K562 (cell line): ENCODE measurements around the gene RMND5B. TPM values are rescaled to one million over a fixed set of nuclear protein-coding genes. Genes with fewer than 3 reads are reported as not detected.
"Not testable (repeated sequence)": the region's sequence is repeated elsewhere in the genome, so short reads cannot be mapped to it uniquely, and the experiment has no call there.

Source experiments
- ATAC-seq: fragments of 200-7000 bp; cut with Tn5 transposase; 3 replicates; pipeline ENCODE4 v1.9.1; 2020; ENCODE audit warnings: moderate library complexity
- BruUV-seq: library from RNA; stranded (reverse); fragments of 400-500 nt; replicated peaks from 2 replicates; lab custom pipeline; 2021; lab: Mats Ljungman, UMichigan
- CTCF ChIA-PET: fragments of 300-600 bp; formaldehyde crosslinking; extraction: SDS; loops from one replicate; lab custom pipeline; 2021; ENCODE audit warnings: low intra/inter-chr PET ratio; lab: Yijun Ruan, JAX
- POLR2A ChIA-PET: fragments of 300-600, 350-650 bp; sonication (Branson Sonifier 250); formaldehyde crosslinking; extraction: SDS; loops from one replicate; lab custom pipeline; 2021; ENCODE audit warnings: antibody characterized with exemption, inconsistent platforms; lab: Yijun Ruan, JAX
- DNase-seq, 4 experiments: peaks; one replicate each; pipeline versions ENCODE4 v3.0.0 to v3.0.0-alpha.2; 2011 to 2018; ENCODE audit warnings: low spot score in 3 of 4, mixed read lengths in 3 of 4; ENCODE audit errors: extremely low read depth in 1 of 4
- FAIRE-seq: peaks from 2 replicates; lab custom pipeline; 2011; peaks lifted over from hg19 to GRCh38; lab: Jason Lieb, UNC
- H2AFZ ChIP-seq: 2 replicates; pipeline ENCODE4 v1.6.0; 2011; ENCODE audit warnings: low read depth, low read length, control low read depth, inconsistent platforms
- H3K27ac ChIP-seq: fragments of 200-600 bp; 3 replicates; pipeline ENCODE4 v1.8.0; 2011; ENCODE audit warnings: low read depth, mild to moderate bottlenecking, control low read depth, inconsistent platforms, low read length, moderate library complexity, mixed read lengths; ENCODE audit errors: extremely low read depth
- H3K27me3 ChIP-seq, 2 experiments: fragments of 300-600 bp in 1 of 2; 2 replicates in 1 of 2; 3 replicates in 1 of 2; pipeline versions ENCODE4 v1.6.0 to v1.8.0; 2011; ENCODE audit warnings: inconsistent platforms in 2 of 2, low read length in 2 of 2, mild to moderate bottlenecking in 1 of 2, mixed read lengths in 1 of 2, moderate library complexity in 1 of 2; ENCODE audit not compliant: control insufficient read depth in 2 of 2, insufficient read depth in 2 of 2
- H3K36me3 ChIP-seq: fragments of 300-600 bp; 3 replicates; pipeline ENCODE4 v1.8.0; 2011; ENCODE audit warnings: mild to moderate bottlenecking, low read length, inconsistent platforms; ENCODE audit not compliant: control insufficient read depth, insufficient read depth
- H3K4me1 ChIP-seq, 2 experiments: fragments of 200-600 bp in 1 of 2; replicated peaks in 1 of 2; 2 replicates in 1 of 2; 3 replicates in 1 of 2; pipeline versions ENCODE4 v1.5.1 to v1.8.0; 2011; ENCODE audit warnings: inconsistent platforms in 2 of 2, low read length in 2 of 2, mild to moderate bottlenecking in 1 of 2, mixed read lengths in 1 of 2, moderate library complexity in 1 of 2; ENCODE audit not compliant: control insufficient read depth in 2 of 2, insufficient read depth in 2 of 2
- H3K4me2 ChIP-seq: 2 replicates; pipeline ENCODE4 v1.6.1; 2011; ENCODE audit warnings: low read length, control low read depth, inconsistent platforms, mixed read lengths; ENCODE audit not compliant: insufficient read depth
- H3K4me3 ChIP-seq: fragments of 200-600 bp; sonication (generic), shearing (Covaris generic); 2 replicates; pipeline ENCODE4 v1.5.1; 2016; ENCODE audit warnings: control low read depth, inconsistent platforms
- H3K79me2 ChIP-seq: fragments of 200-600 bp; 3 replicates; pipeline ENCODE4 v1.8.0; 2011; ENCODE audit warnings: low read length, inconsistent platforms; ENCODE audit not compliant: control insufficient read depth, insufficient read depth
- H3K9ac ChIP-seq, 2 experiments: 2 replicates each; pipeline versions ENCODE4 v1.6.0 to v1.6.1; 2011; ENCODE audit warnings: low read depth in 2 of 2, low read length in 2 of 2, control low read depth in 1 of 2, inconsistent platforms in 1 of 2, mild to moderate bottlenecking in 1 of 2, mixed read lengths in 1 of 2; ENCODE audit not compliant: insufficient read depth in 1 of 2
- H3K9me1 ChIP-seq: one replicate; pipeline ENCODE4 v1.6.0; 2011; ENCODE audit warnings: inconsistent platforms, mild to moderate bottlenecking, low read length, moderate library complexity; ENCODE audit not compliant: control insufficient read depth, insufficient read depth
- H3K9me3 ChIP-seq: replicated peaks from 2 replicates; pipeline ENCODE4 v1.5.1; 2011; ENCODE audit warnings: low read depth, low read length, inconsistent platforms; ENCODE audit not compliant: control insufficient read depth, insufficient read depth
- H4K20me1 ChIP-seq: replicated peaks from 2 replicates; pipeline ENCODE4 v1.6.1; 2011; ENCODE audit warnings: low read length, inconsistent platforms, mixed read lengths; ENCODE audit not compliant: control insufficient read depth, insufficient read depth
- E2F6 ChIP-seq, 2 experiments: IDR thresholded peaks; 2 replicates each; pipeline ENCODE4 v1.6.1; 2011; ENCODE audit warnings: borderline replicate concordance in 1 of 2, control low read depth in 1 of 2, low read depth in 1 of 2, low read length in 1 of 2, mild to moderate bottlenecking in 1 of 2, mixed read lengths in 1 of 2, moderate library complexity in 1 of 2; ENCODE audit not compliant: insufficient read depth in 1 of 2, insufficient read length in 1 of 2, poor library complexity in 1 of 2, severe bottlenecking in 1 of 2; ENCODE audit errors: extremely low read depth in 1 of 2
- HIVEP1 ChIP-seq: fragments of 250-450 bp; sonication (Bioruptor Pico); IDR thresholded peaks from 2 replicates; pipeline ENCODE4 v1.4.0; 2020; ENCODE audit warnings: mild to moderate bottlenecking
- HMGN3 ChIP-seq: IDR thresholded peaks from 2 replicates; pipeline ENCODE4 v1.6.1; 2011; ENCODE audit warnings: borderline replicate concordance, low read depth, mild to moderate bottlenecking, mixed read lengths, low read length; ENCODE audit not compliant: insufficient read length; ENCODE audit errors: extremely low read depth
- IFI16 ChIP-seq: fragments of 250-450 bp; sonication (Bioruptor Pico); IDR thresholded peaks from 2 replicates; pipeline ENCODE4 v2.1.2; 2022; ENCODE audit warnings: mild to moderate bottlenecking, inconsistent platforms
- WGBS: fragments of 100-300 bp; shearing (Covaris generic); methylation state at CpG from one replicate; pipeline ENCODE4 v1.1.6; 2016; ENCODE audit warnings: low coverage, mixed read lengths; ENCODE audit not compliant: insufficient coverage; ENCODE audit errors: missing lambda C conversion rate; 5-methylcytosine and 5-hydroxymethylcytosine counted together
- in situ Hi-C: fragments of 300-500 bp; cut with MboI; formaldehyde crosslinking; loops from 4 replicates; pipeline ENCODE4 v1.15.0; 2018; ENCODE audit warnings: inconsistent platforms, mixed read lengths
- intact Hi-C: fragments of 100-400 bp; cut with micrococcal nuclease; formaldehyde crosslinking; loops from 2 replicates; pipeline ENCODE4 v1.14.2; 2022
- polyA plus RNA-seq, 8 experiments: library from polyadenylated mRNA; depleted of rRNA in 4 of 8; stranded (reverse) in 5 of 8; unstranded in 3 of 8; fragments of >200 nt; fragmentation: Nextera tagmentation in 2 of 8; fragmentation: Illumina TruSeq in 1 of 8; extraction: Ambion mirVana in 2 of 8; extraction: Trizol in 1 of 8; gene quantifications; 2 replicates each; pipeline versions ENCODE4 v1.2.1 to v1.2.3, GENCODE V29; 2011 to 2014; ENCODE audit warnings: inconsistent platforms in 1 of 8, missing spikeins in 1 of 8
- total RNA-seq, 7 experiments: library from RNA; depleted of rRNA in 6 of 7; stranded (reverse); fragments of >200 nt in 6 of 7; fragmentation: Illumina TruSeq in 2 of 7; extraction: Trizol in 2 of 7; gene quantifications; 2 replicates each; pipeline versions ENCODE4 v1.2.1 to v1.2.3, GENCODE V29; 2011 to 2021; ENCODE audit warnings: low replicate concordance in 1 of 7

The RMND5B gene
- total and polyA plus RNA-seq, 9 of the 15 experiments (the other 6 are each of a cell fraction or from before 2014, with no cell fraction given): 2.6 to 57.0 (median 28.3) TPM

- H2AFZ ChIP-seq, H3K4me2 ChIP-seq, H3K9me1 ChIP-seq, DNase-seq, ATAC-seq, intact Hi-C loops, H3K27ac ChIP-seq, H3K9ac ChIP-seq, H3K4me3 ChIP-seq, in situ Hi-C loops, H4K20me1 ChIP-seq, H3K79me2 ChIP-seq, H3K36me3 ChIP-seq, BruUV-seq, CTCF ChIA-PET, FAIRE-seq, H3K9me3 ChIP-seq: not testable (repeated sequence)
- peaks cover 5 to 16% of the 10 kb centered on the region in 2 experiments; a peak in 3 of 5 replicates for H3K27me3 ChIP-seq
- peaks cover 3 to 14% of the 10 kb centered on the region in 2 experiments; a peak in 4 of 5 replicates for H3K4me1 ChIP-seq
- POLR2A ChIA-PET: interaction anchor here (2.0 kb wide), 1 partner anchor 8 kb away, joined by 11 read pairs; no protein-coding TSS in a partner anchor
- 64% methylated on average over 11 of the region's 11 CpGs for WGBS
Measured at GRCh38 chr5:178198151-178198550, 67.3 kb downstream of the RMND5B start.

GRCh38 chr5:178198706-178199105 is 67.9 kb downstream of the RMND5B start:
- H3K27me3 ChIP-seq: peaks cover 5 to 15% of the 10 kb centered on the region in 2 experiments; a peak in 3 of 5 replicates
- in situ Hi-C loops (no loop called here), intact Hi-C loops (no loop called here)
- H3K4me3 ChIP-seq: no peak overlapping the region
- 65% methylated on average over 8 of the region's 11 CpGs for WGBS
- H3K36me3 ChIP-seq: no peaks in the 10 kb centered on the region
- POLR2A ChIA-PET: interaction anchor here (0.6 kb wide), 1 partner anchor 682 kb away, joined by 4 read pairs; no protein-coding TSS in a partner anchor
- no peak for FAIRE-seq
- H3K9me3 ChIP-seq: no peaks in the 10 kb centered on the region
- CTCF ChIA-PET: no interaction called here
- H3K27ac ChIP-seq: no peak overlapping the region
- H3K79me2 ChIP-seq: peaks cover 7% of the 10 kb centered on the region
- ATAC-seq: no peak
- no peak overlapping the region for H3K4me2 ChIP-seq
- peaks cover 3 to 10% of the 10 kb centered on the region in 2 experiments; a peak in 4 of 5 replicates for H3K4me1 ChIP-seq
- no peak overlapping the region for H3K9ac ChIP-seq
- DNase-seq: no peak
- H4K20me1 ChIP-seq: no peaks in the 10 kb centered on the region
- TF ChIP-seq E2F6 (IDR thresholded peaks at IDR 0.05; ENCODE audit: borderline replicate concordance in 1 of 2, extremely low read depth in 1 of 2, insufficient read depth in 1 of 2, insufficient read length in 1 of 2, low read depth in 1 of 2, low read length in 1 of 2, poor library complexity in 1 of 2, severe bottlenecking in 1 of 2) (no peak), IFI16 (no peak), HMGN3 (no peak), HIVEP1 (CRISPR knock-in tag) (no peak)
- peak overlapping the region; percentile 55; the same call in 1 of the 2 replicates for H2AFZ ChIP-seq
- no TSS peak for BruUV-seq
- no peaks in the 10 kb centered on the region for H3K9me1 ChIP-seq
